Endothelial cell of umbilical vein (primary cell): Measurements from ENCODE around the gene NGLY1. TPM values are rescaled to one million over a fixed set of nuclear protein-coding genes. Genes with fewer than 3 reads are reported as not detected.

ENCODE experiments used
- BruUV-seq: library from RNA; stranded (reverse); fragments of 400-500 nt; replicated peaks from 2 replicates; lab custom pipeline; 2021; lab: Mats Ljungman, UMichigan
- CTCF ChIA-PET: fragments of 300-600, 350-600 bp; sonication (Branson Sonifier 250); formaldehyde crosslinking; loops from one replicate; lab custom pipeline; 2021; ENCODE audit warnings: antibody characterized with exemption, inconsistent platforms; lab: Charles Lee
- POLR2A ChIA-PET: fragments of 300-600, 350-600 bp; sonication (Branson Sonifier 250); formaldehyde crosslinking; loops from one replicate; lab custom pipeline; 2021; ENCODE audit warnings: antibody characterized with exemption, inconsistent platforms; lab: Charles Lee
- DNase-seq: peaks from one replicate; pipeline ENCODE4 v3.0.0-alpha.2; 2011; ENCODE audit warnings: low read depth, low spot score
- FAIRE-seq: peaks from 2 replicates; lab custom pipeline; 2011; peaks lifted over from hg19 to GRCh38; lab: Jason Lieb, UNC
- H2AFZ ChIP-seq: 2 replicates; pipeline ENCODE4 v1.6.0; 2012; ENCODE audit warnings: low read depth, low read length, control low read depth, inconsistent platforms
- H3K27ac ChIP-seq: 2 replicates; pipeline ENCODE4 v1.5.1; 2011; ENCODE audit warnings: low read depth, mild to moderate bottlenecking, control low read depth, low read length, moderate library complexity; ENCODE audit not compliant: insufficient read depth
- H3K27me3 ChIP-seq, 2 experiments: 2 replicates each; pipeline versions ENCODE4 v1.6.0 to v1.6.1; 2011; ENCODE audit warnings: low read length in 2 of 2, mixed read lengths in 1 of 2; ENCODE audit not compliant: control insufficient read depth in 2 of 2, insufficient read depth in 2 of 2
- H3K36me3 ChIP-seq, 2 experiments: 2 replicates in 1 of 2; 3 replicates in 1 of 2; pipeline ENCODE4 v1.5.1; 2011; ENCODE audit warnings: low read length in 2 of 2, mild to moderate bottlenecking in 1 of 2, moderate library complexity in 1 of 2; ENCODE audit not compliant: control insufficient read depth in 2 of 2, insufficient read depth in 2 of 2; ENCODE audit errors: extremely low read depth in 1 of 2
- H3K4me1 ChIP-seq: 3 replicates; pipeline ENCODE4 v1.5.1; 2011; ENCODE audit warnings: mild to moderate bottlenecking, low read length; ENCODE audit not compliant: control insufficient read depth, insufficient read depth; ENCODE audit errors: extremely low read depth
- H3K4me2 ChIP-seq: 2 replicates; pipeline ENCODE4 v1.6.1; 2011; ENCODE audit warnings: low read length, control low read depth, mixed read lengths; ENCODE audit not compliant: insufficient read depth
- H3K4me3 ChIP-seq, 3 experiments: fragments of 200-600 bp in 1 of 3; sonication (generic), shearing (Covaris generic) in 1 of 3; replicated peaks in 1 of 3; 2 replicates each; pipeline ENCODE4 v1.5.1; 2011 to 2016; ENCODE audit warnings: control low read depth in 3 of 3, low read length in 3 of 3, mild to moderate bottlenecking in 2 of 3, inconsistent platforms in 1 of 3, low read depth in 1 of 3, moderate library complexity in 1 of 3; ENCODE audit not compliant: insufficient read depth in 1 of 3
- H3K79me2 ChIP-seq: 2 replicates; pipeline ENCODE4 v1.6.0; 2012; ENCODE audit warnings: low read length, inconsistent platforms; ENCODE audit not compliant: control insufficient read depth, insufficient read depth
- H3K9ac ChIP-seq: replicated peaks from 2 replicates; pipeline ENCODE3; 2011; ENCODE audit warnings: low read length, control low read depth; ENCODE audit not compliant: insufficient read depth; ENCODE audit errors: extremely low read depth
- H3K9me1 ChIP-seq: replicated peaks from 3 replicates; pipeline ENCODE4 v1.6.0; 2011; ENCODE audit warnings: mild to moderate bottlenecking, low read length; ENCODE audit not compliant: control insufficient read depth, insufficient read depth; ENCODE audit errors: extremely low read depth
- H3K9me3 ChIP-seq: replicated peaks from 2 replicates; pipeline ENCODE4 v1.5.1; 2012; ENCODE audit warnings: low read length, inconsistent platforms; ENCODE audit not compliant: control insufficient read depth, insufficient read depth
- H4K20me1 ChIP-seq: replicated peaks from 2 replicates; pipeline ENCODE3; 2011; ENCODE audit warnings: mild to moderate bottlenecking, low read length; ENCODE audit not compliant: control insufficient read depth, insufficient read depth; ENCODE audit errors: extremely low read depth
- CTCF ChIP-seq, 2 donors: IDR thresholded peaks; 1 replicate in 1 of 2; 2 replicates in 1 of 2; pipeline ENCODE4 v1.5.1; 2011; ENCODE audit warnings: low read length in 2 of 2, mild to moderate bottlenecking in 2 of 2, moderate library complexity in 2 of 2, control low read depth in 1 of 2, inconsistent platforms in 1 of 2, low read depth in 1 of 2; ENCODE audit not compliant: insufficient read depth in 1 of 2; ENCODE audit errors: extremely low read depth in 1 of 2
- EZH2 ChIP-seq: IDR thresholded peaks from 2 replicates; pipeline ENCODE4 v1.6.1; 2012; ENCODE audit warnings: borderline replicate concordance, low read depth, mild to moderate bottlenecking, moderate library complexity, low read length, inconsistent platforms; ENCODE audit not compliant: severe bottlenecking
- FOS ChIP-seq: IDR thresholded peaks from 2 replicates; pipeline ENCODE4 v1.6.1; 2011; ENCODE audit warnings: mild to moderate bottlenecking, low read length, moderate library complexity, borderline replicate concordance; ENCODE audit not compliant: insufficient read depth
- GATA2 ChIP-seq: IDR thresholded peaks from 2 replicates; pipeline ENCODE4 v1.7.0; 2011; ENCODE audit warnings: low read depth, mild to moderate bottlenecking, moderate library complexity, mixed read lengths, low read length; ENCODE audit not compliant: insufficient read length, insufficient read depth
- JUN ChIP-seq: IDR thresholded peaks from 2 replicates; pipeline ENCODE4 v1.6.1; 2011; ENCODE audit warnings: borderline replicate concordance, low read depth; ENCODE audit not compliant: insufficient read length, insufficient read depth
- MAX ChIP-seq: IDR thresholded peaks from 2 replicates; pipeline ENCODE4 v1.6.1; 2011; ENCODE audit not compliant: insufficient read depth, insufficient read length
- MYC ChIP-seq: IDR thresholded peaks from one replicate; pipeline ENCODE4 v1.6.1; 2011; ENCODE audit warnings: mild to moderate bottlenecking, low read depth, low read length
- POLR2A ChIP-seq: IDR thresholded peaks from 2 replicates; pipeline ENCODE4 v1.6.1; 2012; ENCODE audit warnings: low read depth, mild to moderate bottlenecking, control low read depth, low read length
- POLR2AphosphoS5 ChIP-seq: IDR thresholded peaks from 2 replicates; pipeline ENCODE4 v1.6.1; 2012; ENCODE audit warnings: low read depth, mild to moderate bottlenecking, control low read depth, low read length, moderate library complexity; ENCODE audit not compliant: insufficient read depth
- dilution Hi-C: fragments of 300-500 bp; cut with MboI; formaldehyde crosslinking; loops from one replicate; pipeline ENCODE4 v1.15.0; 2019; ENCODE audit warnings: low sequenced_read_pairs; ENCODE audit not compliant: extremely low pct_ligation_motif_present
- intact Hi-C: fragments of 100-400 bp; cut with micrococcal nuclease; formaldehyde crosslinking; loops from one replicate; pipeline ENCODE4 v1.10.0; 2022
- polyA plus RNA-seq, 4 experiments: library from polyadenylated mRNA; depleted of rRNA in 3 of 4; stranded (reverse) in 3 of 4; unstranded in 1 of 4; fragments of >200 nt; gene quantifications; 2 replicates each; pipeline versions ENCODE4 v1.2.1 to v1.2.3, GENCODE V29; 2011 to 2012; ENCODE audit warnings: missing spikeins in 1 of 4
- total RNA-seq: library from RNA; stranded (reverse); gene quantifications from 2 replicates; pipeline ENCODE4 v1.2.3, GENCODE V29; 2021

The NGLY1 gene
- total and polyA plus RNA-seq, 2 donors (not counting 3 experiments of a cell fraction or from before 2014, with no cell fraction given) = 5.3 to 29.6 TPM

DNA sequence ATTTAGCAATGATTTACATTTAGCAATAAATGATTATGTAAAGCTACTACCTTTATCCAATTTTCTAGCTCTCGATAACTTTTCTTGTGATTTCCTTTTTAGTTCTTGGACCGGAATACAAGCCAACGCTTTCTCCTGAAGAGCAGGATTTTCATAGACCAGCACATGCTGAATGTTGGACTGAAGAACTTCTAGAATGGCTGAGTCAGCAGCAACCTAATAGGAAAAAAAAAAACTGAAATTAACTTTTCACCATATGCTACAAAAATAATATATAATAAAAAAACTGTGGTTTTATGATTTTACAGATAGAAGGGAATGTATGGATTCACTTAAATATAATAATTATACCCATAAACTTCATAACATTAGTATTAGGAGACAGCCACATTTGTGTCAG is 32.2 kb downstream of the NGLY1 start:
- peaks cover 4% of the 10 kb centered on the region for H3K4me1 ChIP-seq
- H3K4me2 ChIP-seq = no peak overlapping the region
- ChIA-PET POLR2A (no interaction called here), CTCF (no interaction called here)
- no peaks in the 10 kb centered on the region for H3K79me2 ChIP-seq
- intact Hi-C loops (no loop called here), dilution Hi-C loops (no loop called here)
- H3K9me3 ChIP-seq = no peaks in the 10 kb centered on the region
- FAIRE-seq (no peak), DNase-seq (no peak)
- no peak overlapping the region for H3K4me3 ChIP-seq
- H2AFZ ChIP-seq = no peak overlapping the region
- H4K20me1 ChIP-seq = no peaks in the 10 kb centered on the region
- no peak overlapping the region for H3K27ac ChIP-seq
- no peaks in the 10 kb centered on the region for H3K27me3 ChIP-seq
- no TSS peak for BruUV-seq
- TF ChIP-seq GATA2 (no peak), JUN (no peak), MYC (no peak), EZH2 (no peak), CTCF (IDR thresholded peaks at IDR 0.05; ENCODE audit: extremely low read depth in 1 of 2, insufficient read depth in 1 of 2, low read depth in 1 of 2, low read length in 2 of 2) (no peak), MAX (no peak), POLR2AphosphoS5 (no peak), FOS (no peak), POLR2A (no peak)
- no peaks in the 10 kb centered on the region for H3K9me1 ChIP-seq
- peaks cover under 1 to 3% of the 10 kb centered on the region in 2 experiments for H3K36me3 ChIP-seq
- H3K9ac ChIP-seq = no peak overlapping the region
